NOMO-1 (cell line): ENCODE measurements around the gene C2orf92.

ENCODE experiments used
- DNase-seq, 2 experiments: peaks; one replicate each; lab custom pipeline; 2025; ENCODE audit not compliant: unreplicated experiment in 2 of 2; lab: John Stamatoyannopoulos, UW

C2orf92 gene

GRCh38 chr2:97712693-97713295 is 43.3 kb downstream of the C2orf92 start:
- no peak for DNase-seq

- DNase-seq: no peak
Measured at GRCh38 chr2:97713296-97714083, 44.0 kb downstream of the C2orf92 start, which contains the start of gene ZAP70. ZAP70 (plus strand) TSS chr2:97713576; CDS start chr2:97724037, 10,461 bp downstream.

- DNase-seq: no peak
Measured at GRCh38 chr2:97714084-97714949, 44.8 kb downstream of the C2orf92 start.

GRCh38 chr2:97714950-97715652 is 45.6 kb downstream of the C2orf92 start:
- DNase-seq: no peak

- DNase-seq: no peak
Measured at GRCh38 chr2:97715951-97716694, 46.6 kb downstream of the C2orf92 start.

- no peak for DNase-seq
Measured at GRCh38 chr2:97716695-97717612, 47.4 kb downstream of the C2orf92 start.

- DNase-seq: no peak
Measured at GRCh38 chr2:97717613-97717995, 48.1 kb downstream of the C2orf92 start.

GRCh38 chr2:97718051-97718882 is 48.8 kb downstream of the C2orf92 start:
- DNase-seq: no peak

- no peak for DNase-seq
Measured at GRCh38 chr2:97718942-97719341, 49.4 kb downstream of the C2orf92 start.

GRCh38 chr2:97719362-97720155 is 50.0 kb downstream of the C2orf92 start:
- no peak for DNase-seq

GRCh38 chr2:97720746-97721145 is 51.2 kb downstream of the C2orf92 start:
- DNase-seq: no peak

GRCh38 chr2:97722227-97722626 is 52.7 kb downstream of the C2orf92 start:
- DNase-seq: no peak

- DNase-seq: no peak
Measured at GRCh38 chr2:97723156-97724072, 53.9 kb downstream of the C2orf92 start.

- DNase-seq: no peak
Measured at GRCh38 chr2:97724073-97724410, 54.5 kb downstream of the C2orf92 start.

- DNase-seq: no peak
Measured at GRCh38 chr2:97724501-97724900, 55.0 kb downstream of the C2orf92 start.

GRCh38 chr2:97724946-97725688 is 55.6 kb downstream of the C2orf92 start:
- no peak for DNase-seq
